ENCODE measurements around the gene IRF2BP2.

The IRF2BP2 gene

GRCh38 chr1:234591131-234591530, 18.8 kb downstream of the IRF2BP2 start:
- Mint-ChIP-seq H3K4me3 (no peak overlapping the region), H3K9me3 (no peaks in the 10 kb centered on the region), H3K27me3 (ENCODE audit: low read depth) (no peaks in the 10 kb centered on the region), H3K27ac (no peak overlapping the region), H3K36me3 (ENCODE audit: low read depth) (peaks cover 4% of the 10 kb centered on the region), H3K4me1 (ENCODE audit: low read depth) (peaks cover 7% of the 10 kb centered on the region)

- H3K27me3 Mint-ChIP-seq (ENCODE audit: low read depth), result no peaks in the 10 kb centered on the region
- H3K4me3 Mint-ChIP-seq, result no peak overlapping the region
- no peaks in the 10 kb centered on the region for H3K9me3 Mint-ChIP-seq
- no peak overlapping the region for H3K27ac Mint-ChIP-seq
- H3K36me3 Mint-ChIP-seq (ENCODE audit: low read depth), result no peaks in the 10 kb centered on the region
- peaks cover 7% of the 10 kb centered on the region for H3K4me1 Mint-ChIP-seq (ENCODE audit: low read depth)
These were observed 19.9 kb downstream of the IRF2BP2 start for GRCh38 chr1:234589854-234590620.

GRCh38 chr1:234589064-234589800, 20.7 kb downstream of the IRF2BP2 start:
- Mint-ChIP-seq H3K36me3 (ENCODE audit: low read depth) (no peaks in the 10 kb centered on the region), H3K4me3 (no peak overlapping the region), H3K27me3 (ENCODE audit: low read depth) (no peaks in the 10 kb centered on the region), H3K4me1 (ENCODE audit: low read depth) (peaks cover 7% of the 10 kb centered on the region), H3K9me3 (no peaks in the 10 kb centered on the region), H3K27ac (no peak overlapping the region)

- H3K27ac Mint-ChIP-seq, result no peak overlapping the region
- H3K9me3 Mint-ChIP-seq, result no peaks in the 10 kb centered on the region
- H3K36me3 Mint-ChIP-seq (ENCODE audit: low read depth), result no peaks in the 10 kb centered on the region
- H3K27me3 Mint-ChIP-seq (ENCODE audit: low read depth), result no peaks in the 10 kb centered on the region
- no peak overlapping the region for H3K4me3 Mint-ChIP-seq
- peaks cover 10% of the 10 kb centered on the region for H3K4me1 Mint-ChIP-seq (ENCODE audit: low read depth)
These were observed 21.6 kb downstream of the IRF2BP2 start for GRCh38 chr1:234588386-234588785.

- Mint-ChIP-seq H3K4me1 (ENCODE audit: low read depth) (peaks cover 14% of the 10 kb centered on the region), H3K36me3 (ENCODE audit: low read depth) (no peaks in the 10 kb centered on the region), H3K4me3 (no peak overlapping the region)
These were observed 23.0 kb downstream of the IRF2BP2 start for GRCh38 chr1:234586892-234587485.

GRCh38 chr1:234586304-234586703, 23.7 kb downstream of the IRF2BP2 start:
- Mint-ChIP-seq H3K36me3 (ENCODE audit: low read depth) (no peaks in the 10 kb centered on the region), H3K9me3 (no peaks in the 10 kb centered on the region)

More at GRCh38 chr1:234586892-234587485, 23.0 kb downstream of the IRF2BP2 start:
- no peak overlapping the region for H3K27ac Mint-ChIP-seq
- no peaks in the 10 kb centered on the region for H3K9me3 Mint-ChIP-seq
- no peaks in the 10 kb centered on the region for H3K27me3 Mint-ChIP-seq (ENCODE audit: low read depth)

GRCh38 chr1:234585330-234586055, 24.5 kb downstream of the IRF2BP2 start:
- Mint-ChIP-seq H3K4me1 (ENCODE audit: low read depth) (peaks cover 18% of the 10 kb centered on the region), H3K27ac (no peak overlapping the region), H3K4me3 (no peak overlapping the region), H3K36me3 (ENCODE audit: low read depth) (no peaks in the 10 kb centered on the region), H3K9me3 (no peaks in the 10 kb centered on the region), H3K27me3 (ENCODE audit: low read depth) (no peaks in the 10 kb centered on the region)

More at GRCh38 chr1:234586304-234586703, 23.7 kb downstream of the IRF2BP2 start:
- no peak overlapping the region for H3K4me3 Mint-ChIP-seq
- H3K27me3 Mint-ChIP-seq (ENCODE audit: low read depth), result no peaks in the 10 kb centered on the region
- peaks cover 15% of the 10 kb centered on the region for H3K4me1 Mint-ChIP-seq (ENCODE audit: low read depth)
- H3K27ac Mint-ChIP-seq, result no peak overlapping the region

- Mint-ChIP-seq H3K4me3 (no peak overlapping the region), H3K4me1 (ENCODE audit: low read depth) (peaks cover 18% of the 10 kb centered on the region), H3K36me3 (ENCODE audit: low read depth) (no peaks in the 10 kb centered on the region), H3K27me3 (ENCODE audit: low read depth) (no peaks in the 10 kb centered on the region), H3K9me3 (no peaks in the 10 kb centered on the region), H3K27ac (no peak overlapping the region)
These were observed 25.1 kb downstream of the IRF2BP2 start for GRCh38 chr1:234584926-234585325.

GRCh38 chr1:234584420-234584805, 25.6 kb downstream of the IRF2BP2 start:
- Mint-ChIP-seq H3K4me3 (no peak overlapping the region), H3K4me1 (ENCODE audit: low read depth) (peaks cover 20% of the 10 kb centered on the region), H3K36me3 (ENCODE audit: low read depth) (no peaks in the 10 kb centered on the region)

GRCh38 chr1:234583755-234584419, 26.1 kb downstream of the IRF2BP2 start:
- Mint-ChIP-seq H3K27ac (peak overlapping the region; percentile 64), H3K4me1 (ENCODE audit: low read depth) (peaks cover 20% of the 10 kb centered on the region), H3K4me3 (no peak overlapping the region), H3K27me3 (ENCODE audit: low read depth) (no peaks in the 10 kb centered on the region), H3K36me3 (ENCODE audit: low read depth) (no peaks in the 10 kb centered on the region), H3K9me3 (no peaks in the 10 kb centered on the region)

More at GRCh38 chr1:234584420-234584805, 25.6 kb downstream of the IRF2BP2 start:
- Mint-ChIP-seq H3K27ac (no peak overlapping the region), H3K27me3 (ENCODE audit: low read depth) (no peaks in the 10 kb centered on the region), H3K9me3 (no peaks in the 10 kb centered on the region)

GRCh38 chr1:234582681-234583301, 27.2 kb downstream of the IRF2BP2 start:
- no peaks in the 10 kb centered on the region for H3K27me3 Mint-ChIP-seq (ENCODE audit: low read depth)
- peaks cover 20% of the 10 kb centered on the region for H3K4me1 Mint-ChIP-seq (ENCODE audit: low read depth)
- H3K27ac Mint-ChIP-seq, result no peak overlapping the region
- no peak overlapping the region for H3K4me3 Mint-ChIP-seq
- H3K36me3 Mint-ChIP-seq (ENCODE audit: low read depth), result no peaks in the 10 kb centered on the region
- H3K9me3 Mint-ChIP-seq, result no peaks in the 10 kb centered on the region

GRCh38 chr1:234582186-234582585, 27.8 kb downstream of the IRF2BP2 start:
- Mint-ChIP-seq H3K36me3 (ENCODE audit: low read depth) (no peaks in the 10 kb centered on the region), H3K9me3 (no peaks in the 10 kb centered on the region), H3K4me3 (no peak overlapping the region), H3K27ac (no peak overlapping the region), H3K27me3 (ENCODE audit: low read depth) (no peaks in the 10 kb centered on the region), H3K4me1 (ENCODE audit: low read depth) (peaks cover 20% of the 10 kb centered on the region)

GRCh38 chr1:234581063-234581714, 28.8 kb downstream of the IRF2BP2 start:
- Mint-ChIP-seq H3K9me3 (no peaks in the 10 kb centered on the region), H3K27me3 (ENCODE audit: low read depth) (no peaks in the 10 kb centered on the region), H3K36me3 (ENCODE audit: low read depth) (no peaks in the 10 kb centered on the region), H3K4me3 (no peak overlapping the region), H3K27ac (no peak overlapping the region), H3K4me1 (ENCODE audit: low read depth) (peaks cover 20% of the 10 kb centered on the region)

All from T-helper 1 cell treated with Interleukin-12 subunit alpha and Interleukin-12 subunit beta and Interleukin-4 antibody, amounts not matched to agents 30 μg/mL and 1 μg/mL, for 36 hours (primary cell).